ENCODE data around the gene RBM48. TPM values are rescaled to one million over a fixed set of nuclear protein-coding genes. Genes with fewer than 3 reads are reported as not detected.

Gene RBM48
- total and polyA plus RNA-seq, 8 donors: 10.6 to 20.0 (median 17.7) TPM

DNA sequence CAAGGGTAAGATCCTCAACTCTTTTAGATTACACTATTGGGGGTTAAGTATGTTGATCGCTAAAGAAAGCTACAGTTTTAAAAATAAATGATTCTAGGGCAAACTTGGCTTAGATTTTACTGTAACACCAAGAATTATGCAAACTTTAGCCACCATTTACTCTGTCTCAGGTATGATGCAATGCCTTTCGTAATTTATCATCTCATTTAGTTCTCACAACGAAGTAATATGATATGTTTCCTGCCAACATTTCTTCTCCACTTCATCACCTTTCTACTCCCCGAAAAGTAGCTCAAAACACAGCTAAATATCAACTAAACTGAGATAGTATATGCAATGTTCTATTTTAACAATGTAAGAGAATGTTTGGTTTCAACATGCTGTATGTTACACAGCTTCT, 40.5 kb downstream of the RBM48 start:
- no peak for DNase-seq

DNA sequence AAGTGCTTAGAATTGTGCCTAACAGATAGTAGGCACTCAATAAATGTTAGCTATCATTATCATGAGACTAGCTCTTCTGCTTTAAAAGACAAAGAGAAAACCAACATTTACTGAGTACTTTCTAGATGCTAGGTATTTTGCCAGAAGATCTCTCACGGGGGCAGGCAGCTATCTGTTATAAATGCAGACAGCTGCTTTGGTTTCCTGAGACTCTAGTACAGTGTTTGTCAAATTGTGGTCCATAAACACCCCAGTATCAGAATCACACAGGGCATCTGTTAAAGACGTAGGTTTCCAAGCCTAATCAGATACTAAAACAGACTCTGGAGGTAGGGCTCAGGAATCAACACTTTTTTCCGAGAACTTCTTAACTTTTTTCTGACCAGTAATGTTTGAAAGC, 47.7 kb downstream of the RBM48 start:
- H3K36me3 ChIP-seq: peaks cover 3 to 89% of the 10 kb centered on the region in 2 donors
- no peak overlapping the region for H3K4me3 ChIP-seq
- no peaks in the 10 kb centered on the region for H3K9me3 ChIP-seq
- H3K27me3 ChIP-seq: no peaks in the 10 kb centered on the region
- ATAC-seq (no peak), DNase-seq (no peak)
- TF ChIP-seq, protein P1, sequence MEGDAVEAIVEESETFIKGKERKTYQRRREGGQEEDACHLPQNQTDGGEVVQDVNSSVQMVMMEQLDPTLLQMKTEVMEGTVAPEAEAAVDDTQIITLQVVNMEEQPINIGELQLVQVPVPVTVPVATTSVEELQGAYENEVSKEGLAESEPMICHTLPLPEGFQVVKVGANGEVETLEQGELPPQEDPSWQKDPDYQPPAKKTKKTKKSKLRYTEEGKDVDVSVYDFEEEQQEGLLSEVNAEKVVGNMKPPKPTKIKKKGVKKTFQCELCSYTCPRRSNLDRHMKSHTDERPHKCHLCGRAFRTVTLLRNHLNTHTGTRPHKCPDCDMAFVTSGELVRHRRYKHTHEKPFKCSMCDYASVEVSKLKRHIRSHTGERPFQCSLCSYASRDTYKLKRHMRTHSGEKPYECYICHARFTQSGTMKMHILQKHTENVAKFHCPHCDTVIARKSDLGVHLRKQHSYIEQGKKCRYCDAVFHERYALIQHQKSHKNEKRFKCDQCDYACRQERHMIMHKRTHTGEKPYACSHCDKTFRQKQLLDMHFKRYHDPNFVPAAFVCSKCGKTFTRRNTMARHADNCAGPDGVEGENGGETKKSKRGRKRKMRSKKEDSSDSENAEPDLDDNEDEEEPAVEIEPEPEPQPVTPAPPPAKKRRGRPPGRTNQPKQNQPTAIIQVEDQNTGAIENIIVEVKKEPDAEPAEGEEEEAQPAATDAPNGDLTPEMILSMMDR (IDR thresholded peaks at IDR 0.05): no peak
- intact Hi-C loops (cut with DNase I): no loop called here
- H3K27ac ChIP-seq: no peak overlapping the region
- no peaks in the 10 kb centered on the region for H3K4me1 ChIP-seq

More for the DNA sequence above, 40.5 kb downstream of the RBM48 start:
- no peak overlapping the region for H3K27ac ChIP-seq
- H3K4me1 ChIP-seq: no peaks in the 10 kb centered on the region
- intact Hi-C loops (cut with DNase I): no loop called here
- no peaks in the 10 kb centered on the region for H3K27me3 ChIP-seq
- no peaks in the 10 kb centered on the region for H3K9me3 ChIP-seq
- ATAC-seq: no peak
- peaks cover 0 to 73% of the 10 kb centered on the region in 2 donors for H3K36me3 ChIP-seq
- H3K4me3 ChIP-seq: no peak overlapping the region
- TF ChIP-seq, protein P1 (IDR thresholded peaks at IDR 0.05): no peak

DNA sequence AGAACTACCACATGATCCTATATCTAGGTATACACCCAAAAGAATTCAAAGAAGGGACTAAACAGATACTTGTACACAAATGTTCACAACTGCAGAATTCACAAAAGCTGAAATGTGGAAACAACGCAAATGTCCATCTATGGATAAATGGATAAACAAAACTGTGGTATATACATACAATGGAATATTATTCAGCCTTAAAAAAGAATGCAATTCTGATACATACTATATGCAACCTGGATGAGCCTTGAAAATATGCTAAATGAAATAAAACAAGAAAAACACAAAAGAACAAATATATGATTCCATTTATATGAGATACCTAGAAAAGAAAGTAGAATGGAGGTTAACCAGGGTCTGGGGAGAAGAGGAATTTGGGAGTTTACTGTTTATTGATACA, 54.4 kb downstream of the RBM48 start:
- TF ChIP-seq, protein P1 (IDR thresholded peaks at IDR 0.05): no peak
- peaks cover 14 to 32% of the 10 kb centered on the region in 2 donors for H3K4me1 ChIP-seq
- H3K9me3 ChIP-seq: no peaks in the 10 kb centered on the region
- DNase-seq: no peak
- no peak for ATAC-seq
- H3K27ac ChIP-seq: no peak overlapping the region
- no peaks in the 10 kb centered on the region for H3K27me3 ChIP-seq
- H3K36me3 ChIP-seq: peaks cover 0 to 32% of the 10 kb centered on the region in 2 donors
- intact Hi-C loops (cut with DNase I): no loop called here
- H3K4me3 ChIP-seq: no peak overlapping the region

DNA sequence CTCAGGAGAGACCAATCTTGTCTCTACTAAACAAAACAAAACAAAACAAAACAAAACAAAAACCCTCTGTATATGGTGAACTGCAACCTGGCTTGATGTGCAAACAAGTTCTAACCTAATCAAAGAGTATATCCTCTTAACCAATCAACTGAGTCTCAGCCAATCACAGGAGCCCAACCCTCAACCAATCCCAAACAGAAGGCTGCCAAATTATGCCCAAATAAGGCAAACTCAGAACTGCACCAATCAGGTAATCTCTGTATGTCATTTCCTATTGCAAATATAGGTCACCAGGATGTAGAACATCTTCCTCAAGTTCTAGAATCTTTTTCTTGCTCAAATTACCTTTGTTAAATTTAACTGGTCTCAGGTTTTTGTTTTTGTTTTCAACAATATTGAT, 56.4 kb downstream of the RBM48 start:
- no peak for ATAC-seq
- no peak overlapping the region for H3K27ac ChIP-seq
- no peak overlapping the region for H3K4me3 ChIP-seq
- TF ChIP-seq, protein P1 (IDR thresholded peaks at IDR 0.05): no peak
- DNase-seq: no peak
- H3K27me3 ChIP-seq: no peaks in the 10 kb centered on the region
- intact Hi-C loops (cut with DNase I): no loop called here
- H3K4me1 ChIP-seq: peaks cover 25 to 48% of the 10 kb centered on the region in 2 donors
- H3K9me3 ChIP-seq: no peaks in the 10 kb centered on the region
- peaks cover 0 to 13% of the 10 kb centered on the region in 2 donors for H3K36me3 ChIP-seq

DNA sequence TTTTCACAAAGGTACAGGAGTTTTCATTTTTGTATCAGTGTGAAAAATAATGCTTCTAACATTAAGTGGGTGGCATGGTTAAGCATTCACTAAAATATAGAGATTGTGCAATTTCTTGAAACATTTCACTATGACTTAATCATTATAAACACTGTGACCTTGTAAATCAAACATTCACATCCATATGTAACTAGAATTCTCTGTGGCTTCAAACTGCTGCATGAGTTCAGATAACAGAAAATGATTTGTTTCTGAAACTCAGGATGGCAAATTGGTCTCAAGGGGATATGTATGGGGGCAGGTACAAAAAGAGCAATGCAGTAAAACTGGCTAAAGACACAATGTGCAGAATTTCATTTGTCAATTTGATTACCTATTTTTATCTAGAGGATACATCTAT, 57.8 kb downstream of the RBM48 start:
- TF ChIP-seq, protein P1 (IDR thresholded peaks at IDR 0.05): no peak
- intact Hi-C loops (cut with DNase I): no loop called here
- no peaks in the 10 kb centered on the region for H3K9me3 ChIP-seq
- ATAC-seq (no peak), DNase-seq (no peak)
- no peaks in the 10 kb centered on the region for H3K27me3 ChIP-seq
- H3K4me1 ChIP-seq: peaks cover 25 to 54% of the 10 kb centered on the region in 2 donors
- no peak overlapping the region for H3K4me3 ChIP-seq
- no peaks in the 10 kb centered on the region for H3K36me3 ChIP-seq
- H3K27ac ChIP-seq: no peak overlapping the region

Data from left lung (tissue), 10 donors.